Activated T-helper 9 cell treated with anti-CD3 and anti-CD28 coated beads, Interleukin-2, amount 50 U/mL, for 16 hours (primary cell): Measurements from ENCODE around the gene HOXD11.

ENCODE experiments used
- DNase-seq: peaks from one replicate; pipeline ENCODE4 v3.0.0-alpha.2; 2020; ENCODE audit warnings: low read depth

HOXD11 gene

DNA sequence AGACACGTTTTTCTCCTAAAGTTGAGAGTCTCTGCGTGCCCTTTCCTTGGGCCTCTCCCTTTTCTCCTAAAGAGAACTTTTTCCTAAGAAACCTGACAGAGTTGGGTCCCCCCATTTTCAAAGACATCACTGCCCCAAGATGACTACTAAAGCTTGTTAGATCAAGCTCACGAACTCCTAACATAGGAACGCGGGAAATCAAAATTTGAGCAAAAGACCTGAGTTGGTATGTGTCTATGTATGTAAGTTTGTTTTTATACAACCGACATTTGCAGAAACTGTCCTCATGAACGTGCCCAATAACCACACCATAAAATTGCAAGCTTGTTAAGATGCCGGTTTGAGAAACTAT is 13.2 kb upstream of the HOXD11 start:
- no peak for DNase-seq

DNA sequence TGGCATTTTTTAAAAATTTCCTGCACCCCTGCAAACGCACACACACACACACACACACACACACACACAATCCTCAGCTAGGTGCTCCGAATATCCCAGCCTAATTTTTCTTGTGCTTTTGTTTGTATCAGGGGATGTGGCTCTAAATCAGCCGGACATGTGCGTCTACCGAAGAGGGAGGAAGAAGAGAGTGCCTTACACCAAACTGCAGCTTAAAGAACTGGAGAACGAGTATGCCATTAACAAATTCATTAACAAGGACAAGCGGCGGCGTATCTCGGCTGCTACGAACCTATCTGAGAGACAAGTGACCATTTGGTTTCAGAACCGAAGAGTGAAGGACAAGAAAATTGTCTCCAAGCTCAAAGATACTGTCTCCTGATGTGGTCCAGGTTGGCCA is 12.7 kb upstream of the HOXD11 start:
- no peak for DNase-seq

DNA sequence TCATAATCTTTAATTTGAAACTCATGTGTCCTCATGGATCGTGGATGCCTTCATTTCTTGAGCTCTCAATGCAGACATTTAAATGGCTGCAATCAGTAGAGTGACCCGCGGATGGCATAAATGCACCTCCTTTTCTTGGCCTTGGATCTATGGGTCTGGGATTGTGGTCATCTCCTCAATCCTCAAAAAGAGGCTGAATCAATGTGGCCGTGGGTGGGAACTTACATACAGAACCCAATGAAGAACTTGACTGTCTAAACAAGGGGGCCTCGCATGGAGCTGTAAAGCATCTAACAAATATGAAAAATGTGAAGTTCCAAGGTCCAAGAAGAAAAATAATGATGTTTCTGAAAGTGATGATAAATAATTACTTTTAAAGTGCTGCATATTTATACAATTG is 11.7 kb upstream of the HOXD11 start:
- DNase-seq: no peak

DNA sequence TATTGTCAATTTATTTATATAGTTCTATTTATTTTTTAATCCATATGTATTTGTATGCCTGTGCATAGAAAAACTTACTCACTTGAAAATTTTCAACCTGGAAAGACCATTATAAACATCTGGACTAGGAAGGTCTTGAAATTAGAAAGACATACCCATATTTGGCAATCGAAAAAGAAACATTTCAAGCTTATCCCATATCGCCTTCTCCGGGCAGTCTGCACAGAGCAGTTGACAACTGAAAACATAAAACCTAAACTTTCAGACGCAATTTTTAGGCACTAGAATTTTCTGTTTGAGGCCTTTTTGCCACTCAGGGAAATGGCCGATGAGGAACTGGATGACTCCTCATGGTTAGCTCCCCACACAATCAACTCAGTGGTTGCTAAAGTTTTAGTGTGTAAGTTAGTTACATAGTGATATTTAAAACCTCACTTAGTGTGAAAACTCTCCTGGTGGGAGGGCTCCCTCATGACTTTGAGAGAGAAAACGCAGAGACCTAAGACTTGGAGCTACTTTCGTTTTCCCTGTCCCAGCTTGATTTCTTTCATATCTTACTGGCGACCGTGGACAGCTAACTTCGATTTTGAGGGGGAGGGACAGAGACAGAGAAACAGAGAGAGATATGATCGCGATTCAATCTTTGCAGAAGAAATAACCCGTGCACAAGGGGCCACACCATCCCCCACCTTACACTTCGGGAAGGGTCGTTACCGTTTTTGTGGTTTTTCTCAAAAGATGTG is 10.7 kb upstream of the HOXD11 start:
- DNase-seq: no peak

DNA sequence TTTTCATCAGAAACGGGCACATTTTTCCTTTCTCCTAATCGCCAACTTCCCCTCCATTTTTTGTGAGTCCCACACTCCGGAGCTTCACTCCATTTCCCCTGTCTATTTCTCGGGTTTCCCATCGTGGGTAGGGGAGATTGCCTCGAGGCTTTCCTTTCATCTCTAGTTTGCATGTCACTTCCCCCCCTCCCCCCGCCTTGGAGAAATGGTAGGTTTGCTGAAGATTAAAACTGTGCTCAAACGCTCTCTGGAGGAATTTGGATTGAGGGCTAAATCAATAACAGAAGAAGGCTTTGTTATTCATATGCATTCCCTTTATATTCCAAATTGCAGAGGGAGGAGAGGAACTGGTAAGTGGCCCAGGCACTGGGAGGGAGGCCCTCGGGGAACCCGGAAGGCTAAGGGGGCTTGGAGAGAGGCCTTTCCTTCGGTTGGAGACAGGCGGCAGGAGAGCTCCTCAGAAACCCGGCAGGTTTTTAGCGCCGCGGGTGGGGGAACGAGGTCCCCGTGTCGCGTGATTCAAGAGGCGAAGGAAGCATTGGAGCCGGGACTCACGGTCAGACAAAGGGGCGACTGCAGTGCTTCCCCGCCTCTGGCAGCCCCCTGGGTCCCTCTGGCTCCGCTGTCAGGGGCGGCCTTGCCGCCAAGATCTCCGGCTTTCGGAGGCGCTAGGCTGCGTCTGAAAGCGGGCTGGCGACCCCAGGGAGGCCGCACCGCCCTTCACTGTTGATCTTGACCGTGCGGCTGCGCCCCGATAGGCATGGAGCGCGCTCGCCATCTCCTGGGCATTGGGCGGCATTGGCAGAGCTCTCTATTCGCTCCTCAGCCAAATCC is 9.9 kb upstream of the HOXD11 start:
- DNase-seq: peak; percentile 19

DNA sequence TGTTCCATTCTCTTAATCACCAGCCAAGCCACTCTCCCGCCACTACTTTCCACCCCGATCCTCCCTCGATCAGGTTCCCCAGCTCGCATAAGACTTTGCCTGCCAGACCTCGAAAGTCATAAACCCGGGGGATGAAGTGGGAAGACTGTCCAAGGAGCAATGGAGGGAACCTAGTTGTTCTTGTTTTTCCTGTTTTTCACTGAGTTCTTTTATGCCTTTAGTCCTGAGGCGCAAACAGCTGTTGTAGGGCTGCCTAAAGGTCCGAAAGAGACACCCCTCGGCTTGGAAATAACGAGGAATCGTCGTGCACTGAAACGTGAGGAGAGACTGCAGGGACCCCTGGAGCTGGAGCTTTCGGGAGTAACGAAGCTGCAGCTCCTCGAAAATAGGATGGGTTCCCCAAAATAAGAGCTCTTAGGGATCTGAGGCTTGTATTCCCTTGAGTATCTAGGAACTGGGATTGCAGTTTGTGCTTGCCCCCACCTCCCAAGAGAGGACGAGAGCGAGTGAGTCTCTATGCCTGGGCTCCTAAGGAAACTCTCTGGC is 9.2 kb upstream of the HOXD11 start:
- DNase-seq: no peak

DNA sequence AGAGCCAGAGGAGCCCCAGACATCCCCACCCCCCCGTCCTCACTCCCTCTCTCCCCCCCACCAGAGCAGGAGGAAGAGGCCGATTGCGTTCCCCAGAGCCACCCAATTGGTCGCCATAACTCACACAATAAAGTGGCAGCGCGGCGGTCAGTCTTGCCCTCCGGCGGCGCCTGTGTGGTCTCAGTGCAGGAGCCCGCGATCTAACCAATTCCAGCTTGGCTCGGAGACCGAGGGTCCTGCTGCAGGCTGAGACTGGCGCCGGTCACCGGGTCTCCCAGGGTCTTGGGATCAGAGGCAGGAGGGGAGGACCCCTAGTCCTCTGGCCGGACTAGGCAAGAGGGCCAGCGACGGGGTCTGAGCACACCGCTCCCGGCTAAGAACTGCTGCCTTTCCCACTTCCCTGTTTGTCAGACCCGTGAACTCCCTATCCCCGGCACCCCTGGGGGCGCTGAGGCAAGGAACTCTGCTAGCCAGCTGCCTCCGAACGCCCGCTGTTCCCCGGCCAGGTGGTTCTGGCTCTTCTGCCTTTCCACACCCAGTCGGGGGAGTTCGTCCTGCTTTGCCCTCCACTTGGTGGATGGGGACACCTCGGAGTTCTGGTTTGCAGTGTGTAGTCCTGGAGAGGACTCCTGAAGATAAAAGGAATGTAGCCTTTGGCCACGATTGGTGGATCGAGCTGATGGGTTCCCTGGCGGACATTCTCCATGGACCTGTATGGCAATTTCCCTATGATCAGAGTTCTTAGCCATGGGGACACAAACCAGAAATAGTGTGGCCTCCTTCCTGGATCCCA is 8.5 kb upstream of the HOXD11 start:
- DNase-seq: no peak

DNA sequence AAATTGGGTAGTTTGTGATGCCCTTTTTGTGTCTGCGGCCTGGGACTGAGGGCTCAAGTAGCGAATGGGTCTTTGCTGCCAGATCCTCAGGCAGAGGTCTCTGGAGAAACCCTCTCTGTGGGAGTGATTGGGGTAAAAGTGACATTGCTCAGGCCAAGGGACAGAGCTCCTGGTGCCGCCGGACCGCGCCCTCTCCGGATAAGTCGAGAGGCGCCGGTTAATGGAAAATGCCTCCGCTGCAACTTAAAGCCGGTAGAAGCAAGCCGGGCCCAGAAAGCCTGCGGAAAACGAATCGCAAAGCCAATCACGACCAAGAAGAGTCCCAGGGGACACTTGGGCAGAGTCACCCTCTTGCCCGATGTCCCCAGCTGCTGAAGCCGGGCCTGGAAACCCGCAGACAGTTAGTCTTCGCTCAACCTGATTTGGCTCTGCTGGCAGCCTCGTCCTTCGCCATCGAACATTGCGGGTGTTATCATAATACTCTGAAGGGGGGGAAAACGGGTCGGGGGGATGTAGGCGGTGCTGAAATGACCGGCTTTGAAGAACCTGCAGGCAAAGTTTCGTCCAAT is 7.8 kb upstream of the HOXD11 start:
- no peak for DNase-seq

DNA sequence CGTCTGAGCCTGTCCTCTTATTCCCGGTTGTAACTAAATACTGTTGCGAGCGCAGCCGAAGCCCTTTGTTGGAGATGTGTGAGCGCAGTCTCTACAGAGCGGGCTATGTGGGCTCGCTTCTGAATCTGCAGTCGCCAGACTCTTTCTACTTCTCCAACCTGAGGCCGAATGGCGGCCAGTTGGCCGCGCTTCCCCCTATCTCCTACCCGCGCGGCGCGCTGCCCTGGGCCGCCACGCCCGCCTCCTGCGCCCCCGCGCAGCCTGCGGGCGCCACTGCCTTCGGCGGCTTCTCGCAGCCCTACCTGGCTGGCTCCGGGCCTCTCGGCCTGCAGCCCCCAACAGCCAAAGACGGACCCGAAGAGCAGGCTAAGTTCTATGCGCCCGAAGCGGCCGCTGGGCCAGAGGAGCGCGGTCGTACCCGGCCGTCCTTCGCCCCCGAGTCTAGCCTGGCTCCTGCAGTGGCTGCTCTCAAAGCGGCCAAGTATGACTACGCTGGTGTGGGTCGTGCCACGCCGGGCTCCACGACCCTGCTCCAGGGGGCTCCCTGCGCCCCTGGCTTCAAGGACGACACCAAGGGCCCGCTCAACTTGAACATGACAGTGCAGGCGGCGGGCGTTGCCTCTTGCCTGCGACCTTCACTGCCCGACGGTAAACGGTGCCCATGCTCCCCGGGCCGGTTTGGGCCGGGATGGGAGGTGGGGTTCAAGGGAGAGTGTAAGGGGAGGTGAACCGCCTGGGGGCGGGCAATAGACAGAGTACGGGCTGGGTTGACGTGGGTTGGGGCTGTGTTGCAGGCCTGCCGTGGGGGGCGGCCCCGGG is 7.1 kb upstream of the HOXD11 start, which contains the start of gene HOXD12:
TSS of gene HOXD12 (plus strand) at position 68 of the 819 bp plus-strand sequence. CDS start at position 75, 7 bp downstream.
- no peak for DNase-seq

DNA sequence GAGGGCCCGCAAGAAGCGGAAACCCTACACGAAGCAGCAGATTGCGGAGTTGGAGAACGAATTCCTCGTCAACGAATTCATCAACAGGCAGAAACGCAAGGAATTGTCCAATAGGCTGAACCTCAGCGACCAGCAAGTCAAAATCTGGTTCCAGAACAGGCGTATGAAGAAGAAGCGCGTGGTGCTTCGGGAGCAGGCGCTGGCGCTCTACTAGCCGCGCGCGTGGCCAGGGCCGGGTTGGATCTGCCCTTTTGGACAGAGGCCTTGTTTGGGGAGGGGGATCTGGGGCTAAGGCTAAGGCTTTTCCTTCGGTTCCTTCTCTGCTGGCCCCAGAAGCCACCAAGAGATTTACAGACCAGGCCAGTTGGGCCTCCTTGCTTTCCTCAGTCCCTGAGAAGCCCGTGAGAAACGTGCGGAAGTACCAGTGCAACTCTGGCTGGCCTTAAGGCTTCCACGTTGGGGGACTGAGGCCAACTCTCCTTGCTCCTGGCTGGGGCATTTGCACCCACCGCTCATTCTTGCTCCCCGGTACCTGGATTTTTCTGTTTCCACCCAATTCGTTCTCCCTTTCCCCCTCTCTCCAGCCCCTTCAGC is 6.4 kb upstream of the HOXD11 start:
- DNase-seq: no peak

DNA sequence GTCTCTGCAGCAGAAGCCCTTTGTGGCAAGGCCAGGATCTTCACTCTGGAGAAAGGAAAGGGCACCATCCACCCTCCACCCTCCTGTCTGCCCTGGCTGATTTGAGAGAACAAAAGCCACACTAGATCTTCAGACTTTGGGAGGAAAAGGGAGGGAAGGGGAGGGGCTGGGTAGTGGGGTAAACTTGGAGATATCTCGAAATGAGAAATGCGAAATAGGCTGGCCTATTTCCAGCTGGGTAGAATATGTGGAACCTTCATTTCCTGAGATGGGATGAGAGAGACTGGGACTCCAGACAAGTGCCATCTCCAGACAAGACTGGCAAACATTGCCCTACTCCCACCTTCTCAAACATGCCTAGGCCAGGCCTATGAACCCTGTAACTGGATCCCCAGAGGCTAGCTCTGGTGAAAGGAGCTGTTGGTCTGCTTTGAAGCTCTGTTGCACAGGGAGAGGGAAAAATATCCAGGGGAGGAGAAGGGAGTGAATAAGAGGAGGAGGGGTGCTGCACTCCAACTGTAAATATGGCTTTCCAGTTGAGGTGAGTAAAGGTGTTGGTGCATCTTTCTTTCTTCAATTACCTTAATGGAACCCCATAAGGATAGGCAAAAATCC is 5.8 kb upstream of the HOXD11 start:
- no peak for DNase-seq

DNA sequence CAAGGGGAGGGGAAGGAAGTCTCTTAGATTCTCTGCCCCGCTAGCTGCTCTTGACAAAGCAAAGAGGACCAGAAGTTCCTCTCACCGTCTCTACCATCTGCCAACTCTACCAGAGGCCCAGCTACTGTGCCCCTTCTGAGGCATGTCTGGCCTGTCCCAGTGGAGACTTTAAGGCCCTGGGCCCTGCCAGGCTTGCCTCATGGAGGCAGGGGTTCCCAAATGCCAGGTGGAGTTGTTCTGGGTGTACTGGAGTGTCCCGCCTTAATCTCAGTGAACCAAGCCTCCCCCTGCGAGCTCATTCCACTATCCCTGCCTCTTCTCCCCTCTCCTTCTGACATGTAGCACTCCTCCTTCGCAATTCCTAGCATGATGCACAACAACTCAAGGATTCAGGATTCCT is 5.2 kb upstream of the HOXD11 start:
- DNase-seq: no peak

DNA sequence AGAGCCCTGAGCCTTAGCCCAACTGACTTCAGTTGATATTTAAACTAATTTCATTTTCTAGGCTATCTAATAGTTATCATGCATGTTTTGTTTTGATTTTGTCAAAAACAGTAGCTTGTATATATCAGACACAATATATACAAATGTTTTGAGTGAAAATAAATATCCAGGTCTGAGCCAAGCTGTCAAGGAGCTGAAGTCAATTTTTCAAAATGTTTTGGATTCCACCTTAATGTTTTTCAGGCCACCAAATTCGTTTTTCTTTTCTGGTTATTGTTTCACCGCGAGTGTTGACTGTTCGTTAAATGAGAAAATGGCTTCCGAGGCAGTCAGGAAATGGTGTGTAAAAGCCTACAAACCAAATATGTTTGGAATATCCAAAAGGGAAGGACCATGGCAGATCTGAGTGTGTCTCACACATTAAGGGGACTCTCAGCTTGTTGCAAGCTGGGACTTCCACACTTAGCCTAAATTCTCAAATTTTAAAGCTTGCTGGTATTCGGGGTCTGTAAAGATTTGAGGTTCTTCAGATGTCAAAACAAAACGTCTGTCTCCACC is 4.7 kb upstream of the HOXD11 start:
- no peak for DNase-seq

DNA sequence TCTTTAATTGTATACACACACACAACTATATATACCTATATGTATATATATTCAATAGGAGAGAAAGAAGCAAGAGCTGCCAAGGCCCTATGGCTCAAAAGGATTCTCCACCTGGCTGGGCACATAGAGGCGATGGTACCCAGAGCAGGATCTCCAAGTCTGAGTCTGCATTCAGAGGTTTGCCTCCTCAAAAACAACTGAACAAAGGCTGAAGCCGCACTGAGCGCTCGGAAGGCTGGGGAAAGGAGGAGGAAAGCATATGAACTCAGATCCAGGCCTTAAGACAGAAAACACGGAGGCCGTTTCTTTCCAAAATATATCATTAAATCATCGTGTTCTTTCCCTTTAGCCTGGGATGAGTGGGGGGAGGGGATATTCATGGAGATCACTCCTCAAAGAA is 3.9 kb upstream of the HOXD11 start:
- no peak for DNase-seq

DNA sequence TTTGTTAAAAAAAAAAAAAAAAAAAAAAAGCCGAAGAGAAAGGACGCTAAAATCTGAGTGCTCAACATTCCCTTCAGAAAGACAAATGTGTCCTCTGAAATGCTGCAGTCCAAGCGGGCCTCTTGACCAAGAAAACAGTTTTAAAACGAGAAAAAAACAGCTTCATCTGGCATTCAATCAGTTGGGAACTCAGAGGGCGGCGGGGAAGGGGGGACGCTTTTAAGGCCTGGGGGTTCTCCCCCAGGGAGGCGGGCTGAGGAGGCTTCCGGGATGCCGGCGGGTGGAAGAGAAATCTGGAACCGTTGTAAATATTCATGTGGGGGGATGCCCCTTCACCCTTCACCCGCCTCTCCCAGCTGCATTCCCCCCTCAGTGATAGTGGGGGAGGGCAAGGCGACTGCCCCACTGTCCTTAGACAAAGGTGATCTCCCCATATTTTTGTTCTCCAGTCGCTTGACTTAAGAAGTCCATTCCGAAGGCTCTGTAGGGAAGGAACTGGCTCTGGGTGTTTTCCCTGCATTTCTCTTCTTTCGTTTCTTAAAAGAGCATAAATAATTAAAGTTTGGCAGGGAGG is 3.3 kb upstream of the HOXD11 start:
- no peak for DNase-seq

DNA sequence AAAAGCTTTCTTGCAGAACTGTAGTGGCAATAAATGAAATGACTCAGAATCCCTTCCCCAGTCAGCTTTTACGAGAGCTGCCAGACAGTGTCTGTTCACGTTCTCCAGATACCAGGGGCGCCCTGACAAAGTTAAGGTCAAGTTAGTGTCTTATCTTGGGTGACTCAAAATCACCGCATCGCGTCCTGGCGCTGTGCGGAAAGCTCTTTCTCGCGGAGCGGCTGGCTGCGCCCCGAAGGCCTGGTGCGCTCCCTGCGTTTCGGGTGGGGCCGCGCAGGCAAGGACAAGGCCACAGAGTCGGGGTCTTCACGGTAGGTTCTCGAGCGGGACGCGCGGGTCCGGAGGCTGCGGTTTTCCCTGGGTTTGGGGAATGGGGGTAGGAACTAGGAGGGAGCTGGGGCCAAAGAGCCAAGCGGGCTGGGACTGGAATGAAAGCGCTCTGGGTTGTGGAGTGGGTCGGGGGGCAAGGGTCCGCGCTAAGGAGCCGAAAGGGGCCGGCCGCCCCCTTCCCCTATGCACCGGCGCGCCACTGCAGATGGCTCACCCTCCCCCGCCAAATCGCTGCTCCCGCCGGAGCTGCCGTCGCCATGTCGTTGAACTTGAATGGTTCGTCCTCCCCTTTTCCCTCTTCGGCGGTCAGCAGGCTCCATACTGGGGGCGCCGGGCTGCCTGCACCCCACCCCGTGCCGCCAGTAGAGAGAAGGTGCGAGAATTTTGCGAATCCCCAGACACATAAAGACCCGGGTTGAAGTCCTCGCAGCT is 2.6 kb upstream of the HOXD11 start:
- no peak for DNase-seq

DNA sequence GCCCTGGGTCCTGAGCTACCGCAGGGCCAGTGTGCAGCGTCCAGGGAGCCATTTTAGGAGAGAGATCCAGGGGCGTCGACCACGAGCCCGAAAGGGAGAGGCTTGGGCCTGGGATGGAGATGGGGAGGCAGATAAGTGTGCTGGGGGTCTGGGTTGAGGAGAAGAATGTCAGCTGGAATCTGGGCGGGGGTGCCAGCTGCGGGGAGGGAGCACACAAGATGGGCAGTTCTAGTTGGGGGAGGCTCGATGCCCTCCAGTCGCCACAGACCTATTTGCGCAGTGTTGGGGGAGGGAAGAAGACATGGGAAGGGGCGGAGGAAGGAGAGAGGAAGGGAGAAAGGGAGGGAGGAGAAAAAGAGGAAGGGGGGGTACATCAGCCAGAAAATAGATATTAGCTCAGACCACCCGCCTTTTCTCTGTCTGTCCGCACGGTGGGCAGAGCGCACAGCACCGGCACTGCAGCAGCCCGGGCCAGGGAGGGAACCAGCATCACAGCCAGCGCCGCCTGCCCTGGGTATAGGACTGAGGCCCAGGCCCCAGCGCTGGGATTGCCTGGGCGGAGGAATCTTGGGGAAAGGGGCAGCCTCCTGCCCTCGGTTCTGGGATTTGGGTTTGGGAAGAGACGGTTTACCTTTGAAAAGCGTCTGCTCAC is 1.9 kb upstream of the HOXD11 start:
- DNase-seq: no peak
